ENCODE data around the gene SLC25A12.
"Not testable (repeated sequence)": the region's sequence is repeated elsewhere in the genome, so short reads cannot be mapped to it uniquely, and the experiment has no call there.

The SLC25A12 gene, protein sequence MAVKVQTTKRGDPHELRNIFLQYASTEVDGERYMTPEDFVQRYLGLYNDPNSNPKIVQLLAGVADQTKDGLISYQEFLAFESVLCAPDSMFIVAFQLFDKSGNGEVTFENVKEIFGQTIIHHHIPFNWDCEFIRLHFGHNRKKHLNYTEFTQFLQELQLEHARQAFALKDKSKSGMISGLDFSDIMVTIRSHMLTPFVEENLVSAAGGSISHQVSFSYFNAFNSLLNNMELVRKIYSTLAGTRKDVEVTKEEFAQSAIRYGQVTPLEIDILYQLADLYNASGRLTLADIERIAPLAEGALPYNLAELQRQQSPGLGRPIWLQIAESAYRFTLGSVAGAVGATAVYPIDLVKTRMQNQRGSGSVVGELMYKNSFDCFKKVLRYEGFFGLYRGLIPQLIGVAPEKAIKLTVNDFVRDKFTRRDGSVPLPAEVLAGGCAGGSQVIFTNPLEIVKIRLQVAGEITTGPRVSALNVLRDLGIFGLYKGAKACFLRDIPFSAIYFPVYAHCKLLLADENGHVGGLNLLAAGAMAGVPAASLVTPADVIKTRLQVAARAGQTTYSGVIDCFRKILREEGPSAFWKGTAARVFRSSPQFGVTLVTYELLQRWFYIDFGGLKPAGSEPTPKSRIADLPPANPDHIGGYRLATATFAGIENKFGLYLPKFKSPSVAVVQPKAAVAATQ

GRCh38 chr2:171893824-171894611 lies at the start of gene SLC25A12:
Gene SLC25A12, minus strand, starts transcription at chr2:171894244. Its CDS starts 30 bp downstream, at chr2:171894214.
- DNase-seq = peak in 55 of 56 donors; percentile 15 to 87 (median 62)

DNA sequence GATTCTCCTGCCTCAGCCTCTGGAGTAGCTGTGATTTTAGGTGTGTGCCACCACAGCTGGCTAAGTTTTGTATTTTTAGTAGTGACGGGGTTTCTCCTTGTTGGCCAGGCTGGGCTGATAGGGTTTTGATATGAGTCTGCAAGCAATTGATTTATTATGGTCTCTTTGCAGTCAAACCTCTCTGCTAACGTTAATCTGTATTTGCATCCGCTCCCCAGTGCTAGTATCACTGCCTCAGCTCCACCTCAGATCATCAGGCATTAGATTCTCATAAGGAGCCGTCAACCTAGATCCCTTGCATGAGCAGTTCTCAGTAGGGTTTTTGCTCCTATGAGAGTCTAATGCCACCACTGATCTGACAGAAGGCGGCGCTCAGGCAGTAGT lies 47.3 kb upstream of the SLC25A12 start:
- no peak for DNase-seq

DNA sequence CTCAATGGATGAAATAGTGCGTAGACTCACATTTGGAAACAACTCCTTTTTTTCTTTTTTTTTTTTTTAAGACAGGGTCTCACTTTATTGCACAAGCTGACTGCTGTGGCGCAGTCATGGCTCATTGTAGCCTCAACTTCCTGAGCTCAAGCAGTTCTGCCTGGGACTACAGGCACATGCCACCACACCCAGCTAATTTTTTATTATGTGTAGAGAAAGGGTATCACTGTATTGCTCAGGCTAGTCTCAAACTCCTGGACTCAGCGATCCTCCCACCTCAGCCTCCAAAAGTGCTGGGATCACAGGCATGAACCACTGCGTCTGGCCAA lies 45.7 kb upstream of the SLC25A12 start:
- DNase-seq = no peak

DNA sequence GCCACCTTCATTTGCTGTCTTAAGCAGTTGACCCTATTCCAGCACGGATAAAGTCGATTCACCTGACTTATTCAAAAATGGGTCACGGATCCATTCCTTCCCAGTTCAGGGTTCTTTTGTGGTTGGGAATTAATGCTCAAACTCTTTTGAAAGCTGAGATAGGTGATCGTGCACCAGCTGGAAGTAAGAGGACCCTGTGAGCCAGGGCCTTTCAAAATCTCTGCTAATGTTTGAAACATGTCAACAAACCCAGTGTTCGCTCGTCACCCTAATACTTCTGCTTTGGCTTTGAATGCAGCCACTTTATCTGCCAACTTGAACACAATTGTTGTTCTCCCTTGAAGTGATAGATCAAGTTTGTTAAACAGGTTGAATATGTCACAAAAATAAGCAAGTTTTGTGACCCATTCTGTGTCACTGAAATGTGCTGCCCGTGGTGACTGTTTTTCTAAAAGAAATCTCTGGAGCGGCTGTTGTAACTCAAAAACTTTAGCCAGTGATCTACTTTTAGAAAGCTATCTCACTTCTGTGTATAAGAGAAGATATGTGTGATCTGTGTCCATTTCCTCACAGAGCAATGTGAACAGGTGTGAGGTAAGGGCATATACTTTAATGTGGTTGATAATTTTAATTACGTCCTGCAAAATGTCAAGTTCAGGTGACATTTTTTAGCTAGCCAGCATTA lies 45.2 kb upstream of the SLC25A12 start:
- DNase-seq = no peak

DNA sequence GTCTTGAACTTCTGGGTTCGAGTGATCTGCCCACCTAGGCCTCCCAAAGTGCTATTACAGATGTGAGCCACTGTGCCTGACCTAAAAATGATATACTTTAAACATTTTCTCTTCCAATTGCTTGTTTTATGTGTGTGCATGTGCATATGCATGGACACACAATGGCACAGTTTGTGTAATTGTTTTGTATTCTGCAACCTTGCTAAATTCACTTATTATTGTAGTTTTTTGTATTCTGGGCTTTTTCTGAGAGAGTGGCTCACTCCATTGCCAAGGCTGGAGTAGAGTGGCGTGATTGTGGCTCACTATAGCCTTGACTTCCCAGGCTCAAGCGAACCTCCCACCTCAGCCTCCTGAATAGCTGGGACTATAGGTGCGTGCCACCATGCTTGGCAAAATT lies 36.3 kb upstream of the SLC25A12 start:
- no peak for DNase-seq

DNA sequence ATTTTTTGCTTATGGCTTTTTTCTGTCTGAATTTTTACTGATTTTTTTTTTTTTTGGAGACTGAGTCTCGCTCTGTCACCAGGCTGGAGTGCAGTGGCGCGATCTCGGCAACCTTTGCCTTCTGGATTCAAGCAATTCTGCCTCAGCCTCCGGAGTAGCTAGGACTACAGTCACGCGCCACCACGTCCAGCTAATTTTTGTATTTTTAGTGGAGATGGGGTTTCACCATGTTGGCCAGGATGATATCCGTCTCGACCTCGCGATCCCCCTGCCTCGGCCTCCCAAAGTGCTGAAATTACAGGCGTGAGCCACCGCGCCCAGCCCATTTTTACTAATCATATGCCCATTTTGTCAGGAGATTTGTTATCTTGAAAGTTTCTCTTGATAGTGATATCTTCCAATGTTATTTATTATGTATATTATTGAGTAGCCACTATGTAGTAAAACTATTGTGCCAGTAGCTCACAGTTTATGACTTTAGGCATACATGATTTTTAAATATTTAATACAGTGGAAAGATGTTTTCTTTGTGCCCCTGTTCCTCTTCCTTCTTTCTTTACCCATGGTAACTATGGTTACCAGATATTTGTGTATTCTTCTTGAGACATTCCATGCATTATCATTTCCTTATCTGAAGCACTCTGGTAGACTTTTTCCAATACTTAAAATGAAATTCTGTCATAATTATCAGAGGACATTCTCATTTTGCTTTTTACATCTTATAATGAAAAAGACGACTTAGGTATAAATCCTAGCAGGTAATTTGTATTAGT lies 30.3 kb upstream of the SLC25A12 start:
- no peak for DNase-seq

GRCh38 chr2:171923206-171923605 lies 29.2 kb upstream of the SLC25A12 start:
- no peak for DNase-seq

- peak; percentile 74 to 99 (median 95) for DNase-seq
Measured at GRCh38 chr2:171922230-171923022, 28.4 kb upstream of the SLC25A12 start, which contains the start of gene HAT1. Gene HAT1, plus strand, starts transcription at chr2:171922461. Its CDS starts 40 bp downstream, at chr2:171922501.

- DNase-seq = no peak
Measured at GRCh38 chr2:171921970-171922229, 27.9 kb upstream of the SLC25A12 start.

DNA sequence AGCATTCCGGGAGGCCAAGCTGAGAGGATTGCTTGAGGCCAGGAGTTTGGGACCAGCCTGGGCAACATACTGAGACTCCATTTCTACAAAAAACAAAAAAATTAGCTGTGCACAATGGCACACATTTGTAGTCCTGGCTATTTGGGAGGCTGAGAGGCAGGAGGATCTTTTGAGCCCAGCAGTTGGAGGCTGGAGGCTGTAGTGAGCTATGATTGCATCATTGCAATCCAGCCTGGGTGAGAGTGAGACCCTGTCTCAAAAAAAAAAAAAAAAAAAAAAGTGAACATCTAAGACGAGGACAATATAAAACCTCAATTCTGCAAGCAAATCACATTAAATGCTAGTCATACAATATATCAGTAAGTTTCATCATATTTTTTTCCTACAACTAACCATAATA lies 25.4 kb upstream of the SLC25A12 start:
- no peak for DNase-seq

DNA sequence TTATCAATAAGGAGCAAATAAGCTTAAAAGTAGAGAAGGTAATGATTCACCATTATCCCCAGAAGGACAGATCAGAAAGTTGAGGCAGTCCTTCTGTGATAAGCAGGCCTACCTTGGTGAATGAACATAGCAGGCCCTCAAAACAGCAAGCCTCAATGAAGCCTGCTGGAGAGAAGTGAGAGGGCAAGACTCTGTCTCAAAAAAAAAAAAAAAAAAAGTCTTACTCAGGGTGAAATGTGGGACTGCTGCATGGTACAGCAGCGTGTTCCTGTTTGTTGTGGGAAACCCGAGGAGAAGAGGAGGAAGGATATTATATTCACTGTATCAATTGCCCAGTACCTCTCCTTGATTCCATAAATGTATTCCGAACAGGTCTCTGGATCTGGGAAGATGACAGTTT lies 19.5 kb upstream of the SLC25A12 start:
- DNase-seq = no peak

- DNase-seq = no peak
Measured at GRCh38 chr2:171910494-171910893, 16.4 kb upstream of the SLC25A12 start.

DNA sequence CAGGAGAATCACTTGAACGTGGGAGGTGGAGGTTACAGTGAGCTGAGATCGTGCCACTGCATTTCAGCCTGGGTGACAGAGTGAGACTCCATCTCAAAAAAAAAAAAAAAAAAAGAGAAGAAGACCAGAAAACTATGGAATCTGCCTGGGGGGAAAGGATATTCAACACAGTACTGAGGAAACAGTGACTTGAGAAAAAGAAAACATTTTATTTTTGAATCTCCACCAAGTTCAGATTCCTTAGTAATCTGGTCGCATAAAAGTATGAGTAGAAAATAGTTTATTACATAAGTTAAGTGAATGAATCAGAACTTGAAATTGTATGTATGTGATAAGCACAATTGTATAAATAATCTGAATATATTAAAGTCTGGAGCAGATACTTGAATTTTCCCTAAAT lies 15.2 kb upstream of the SLC25A12 start:
- DNase-seq = no peak

DNA sequence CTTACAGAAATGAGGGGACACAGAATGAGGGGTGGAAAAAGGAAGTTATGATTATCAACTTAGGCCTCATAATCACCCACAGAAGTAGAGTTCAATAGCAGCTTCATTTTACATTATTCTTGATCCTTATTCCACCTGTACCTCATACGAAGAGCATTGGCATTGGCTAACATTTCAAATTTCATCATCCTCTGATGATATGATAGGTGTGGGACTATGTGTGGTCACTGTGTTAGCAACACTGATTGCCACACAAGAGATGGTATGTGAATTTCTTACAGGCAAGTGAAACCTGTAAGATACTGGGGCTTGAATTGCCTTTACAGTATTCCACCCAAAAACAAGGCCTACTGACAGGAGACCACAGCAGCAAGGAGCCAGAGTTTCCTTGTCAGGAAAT lies 14.2 kb upstream of the SLC25A12 start:
- DNase-seq = no peak

DNA sequence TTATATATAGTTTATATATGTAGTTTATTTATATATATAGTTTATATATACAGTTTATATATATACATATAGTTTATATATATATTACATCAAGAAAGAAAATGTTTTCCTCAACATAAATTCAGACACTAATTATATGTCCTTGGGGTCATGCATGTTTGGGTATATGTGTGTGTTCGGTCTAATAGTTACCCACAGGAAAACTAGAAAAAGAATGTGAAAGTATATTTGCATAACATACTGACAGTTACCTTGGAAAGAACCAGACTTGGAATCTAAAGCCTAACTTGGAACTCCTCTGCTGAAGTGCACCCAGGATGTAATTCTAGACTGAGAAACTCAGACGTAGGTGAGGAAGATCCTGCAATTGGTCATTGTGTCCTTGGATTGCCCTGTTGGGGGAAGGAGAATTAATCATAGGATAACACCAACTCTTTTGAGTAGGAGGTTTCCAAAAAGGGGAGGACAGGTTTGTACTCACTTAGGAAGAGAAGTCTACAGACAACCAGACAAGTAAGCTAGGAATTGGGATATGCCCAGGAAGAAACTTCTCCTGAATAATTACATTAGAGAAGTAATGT lies 8.9 kb upstream of the SLC25A12 start:
- no peak for DNase-seq

GRCh38 chr2:171899623-171900282 lies 5.7 kb upstream of the SLC25A12 start:
- not testable (repeated sequence) for DNase-seq

GRCh38 chr2:171895786-171896185 lies 1.7 kb upstream of the SLC25A12 start:
- DNase-seq = no peak

- DNase-seq = no peak
Measured at GRCh38 chr2:171894612-171894947, 536 bp upstream of the SLC25A12 start.

DNA sequence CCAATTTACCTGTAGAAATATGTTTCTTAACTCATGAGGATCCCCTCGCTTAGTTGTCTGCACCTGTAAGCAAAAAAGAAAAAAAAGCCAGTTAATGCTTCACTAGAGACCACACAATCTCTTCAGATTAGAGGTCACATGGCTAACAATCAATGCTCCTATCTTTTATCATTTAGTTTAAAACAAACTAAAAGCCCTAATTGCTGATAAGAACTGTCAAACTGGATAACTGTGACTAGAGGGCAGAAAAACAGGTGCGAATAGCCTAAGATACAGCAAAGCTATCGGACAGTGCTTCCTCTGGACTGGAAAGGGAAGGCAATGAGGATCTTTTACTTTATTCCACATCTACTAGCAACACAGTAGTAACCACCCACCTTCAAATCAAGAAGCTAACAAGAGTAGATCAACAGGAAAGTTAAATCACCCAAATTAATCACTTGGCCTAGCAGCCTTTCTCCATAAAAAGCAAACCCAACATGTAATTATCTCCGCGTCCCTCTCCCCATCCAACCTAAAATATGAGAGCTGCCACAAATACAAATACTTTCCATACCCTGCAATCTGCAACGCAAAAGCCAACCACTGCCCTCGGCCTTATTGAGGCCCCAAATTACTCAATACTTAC lies 734 bp downstream of the SLC25A12 start:
- peak in 2 of 56 donors; percentile 27 for DNase-seq
